ENCODE data around the gene CDH23.

CDH23 gene

DNA sequence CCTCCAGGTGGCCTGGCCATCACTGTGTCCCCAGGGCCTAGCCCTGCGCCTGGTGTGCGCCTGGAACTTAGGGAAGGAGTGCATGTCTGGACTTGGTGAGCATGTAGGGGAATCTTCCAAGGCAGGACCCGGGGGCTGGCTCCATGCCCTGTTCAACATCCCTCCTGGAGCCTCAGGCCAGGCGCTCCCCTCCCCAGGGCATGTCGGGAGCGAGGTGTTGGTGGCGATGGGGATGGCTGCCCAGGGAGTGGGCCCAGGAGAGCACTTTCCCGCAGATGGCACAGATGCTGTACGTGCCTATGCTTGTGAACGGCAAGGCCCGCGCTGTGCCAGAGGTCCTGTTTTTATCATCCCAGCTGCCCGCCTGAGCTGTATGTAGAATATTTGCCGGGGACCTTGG lies 55.0 kb downstream of the CDH23 start:
- Mint-ChIP-seq H3K27ac (peak overlapping the region in 1 of 2 donors; percentile 12), H3K4me3 (no peak overlapping the region), H3K27me3 (peaks cover 10% of the 10 kb centered on the region), H3K9me3 (no peaks in the 10 kb centered on the region), H3K4me1 (no peaks in the 10 kb centered on the region)
- no peak for ATAC-seq
- no peak for DNase-seq

DNA sequence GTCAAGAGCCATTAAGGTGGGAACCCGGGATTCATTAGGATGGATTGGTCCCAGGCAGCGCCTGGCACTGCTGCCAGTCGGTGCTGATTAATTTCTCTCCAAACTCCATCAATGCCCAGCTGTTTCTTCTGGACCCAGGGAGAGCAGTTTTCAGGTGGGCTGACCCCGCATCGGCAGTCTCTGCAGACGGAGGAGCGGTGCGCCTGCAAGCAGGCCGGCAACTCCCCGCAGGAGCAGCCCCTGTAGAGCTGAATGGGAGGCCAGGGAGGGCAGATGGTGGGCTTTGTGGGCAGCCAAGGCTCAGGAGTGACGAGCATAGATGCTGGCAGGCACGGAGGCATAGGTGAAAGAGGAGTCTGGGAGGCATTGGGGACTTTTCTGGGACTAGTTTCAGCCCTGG lies 56.5 kb downstream of the CDH23 start:
- H3K4me1 Mint-ChIP-seq: no peaks in the 10 kb centered on the region
- ATAC-seq (no peak), DNase-seq (no peak)
- H3K27ac Mint-ChIP-seq: no peak overlapping the region
- H3K9me3 Mint-ChIP-seq: no peaks in the 10 kb centered on the region
- H3K27me3 Mint-ChIP-seq: peaks cover 10% of the 10 kb centered on the region
- H3K4me3 Mint-ChIP-seq: no peak overlapping the region

- H3K27ac Mint-ChIP-seq: peak overlapping the region in 1 of 2 donors; percentile 5
- H3K4me3 Mint-ChIP-seq: no peak overlapping the region
- no peak for DNase-seq
- no peaks in the 10 kb centered on the region for H3K9me3 Mint-ChIP-seq
- no peak for ATAC-seq
- H3K27me3 Mint-ChIP-seq: peaks cover 10% of the 10 kb centered on the region
- H3K4me1 Mint-ChIP-seq: no peaks in the 10 kb centered on the region
Measured at GRCh38 chr10:71454347-71454746, 57.6 kb downstream of the CDH23 start.

GRCh38 chr10:71455035-71455434 lies 58.3 kb downstream of the CDH23 start:
- no peak overlapping the region for H3K4me3 Mint-ChIP-seq
- no peaks in the 10 kb centered on the region for H3K4me1 Mint-ChIP-seq
- peaks cover 10% of the 10 kb centered on the region for H3K27me3 Mint-ChIP-seq
- no peak overlapping the region for H3K27ac Mint-ChIP-seq
- DNase-seq (no peak), ATAC-seq (no peak)
- H3K9me3 Mint-ChIP-seq: no peaks in the 10 kb centered on the region

- H3K4me1 Mint-ChIP-seq: no peaks in the 10 kb centered on the region
- peaks cover 10% of the 10 kb centered on the region for H3K27me3 Mint-ChIP-seq
- no peak overlapping the region for H3K27ac Mint-ChIP-seq
- H3K4me3 Mint-ChIP-seq: no peak overlapping the region
- DNase-seq (no peak), ATAC-seq (no peak)
- H3K9me3 Mint-ChIP-seq: no peaks in the 10 kb centered on the region
Measured at GRCh38 chr10:71456631-71457030, 59.9 kb downstream of the CDH23 start.

- Mint-ChIP-seq H3K27ac (no peak overlapping the region), H3K4me1 (no peaks in the 10 kb centered on the region), H3K27me3 (peaks cover 10% of the 10 kb centered on the region), H3K4me3 (no peak overlapping the region), H3K9me3 (no peaks in the 10 kb centered on the region)
- DNase-seq: no peak
- no peak for ATAC-seq
Measured at GRCh38 chr10:71457908-71458307, 61.2 kb downstream of the CDH23 start.

DNA sequence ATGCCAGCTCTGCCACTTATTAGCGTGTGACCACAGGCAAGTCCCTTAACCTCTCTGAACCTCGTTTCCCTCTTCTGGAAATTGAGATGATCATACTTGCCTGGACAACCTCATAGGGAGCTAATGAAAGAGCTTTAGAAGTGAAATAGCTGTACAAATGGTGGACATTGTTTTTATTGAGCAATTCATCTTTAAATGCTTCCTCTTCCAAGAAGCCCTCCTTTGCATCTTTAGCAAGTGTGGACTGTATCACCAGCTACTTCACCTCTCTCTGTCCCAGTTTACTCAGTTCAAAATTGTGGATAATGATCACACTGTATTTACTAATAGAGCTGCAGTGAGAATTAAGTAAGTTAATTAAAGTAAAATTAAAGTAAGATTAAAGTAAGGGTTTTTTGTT lies 61.7 kb downstream of the CDH23 start:
- H3K4me3 Mint-ChIP-seq: no peak overlapping the region
- H3K9me3 Mint-ChIP-seq: no peaks in the 10 kb centered on the region
- peaks cover 10% of the 10 kb centered on the region for H3K27me3 Mint-ChIP-seq
- DNase-seq (no peak), ATAC-seq (no peak)
- H3K4me1 Mint-ChIP-seq: no peaks in the 10 kb centered on the region
- H3K27ac Mint-ChIP-seq: no peak overlapping the region

DNA sequence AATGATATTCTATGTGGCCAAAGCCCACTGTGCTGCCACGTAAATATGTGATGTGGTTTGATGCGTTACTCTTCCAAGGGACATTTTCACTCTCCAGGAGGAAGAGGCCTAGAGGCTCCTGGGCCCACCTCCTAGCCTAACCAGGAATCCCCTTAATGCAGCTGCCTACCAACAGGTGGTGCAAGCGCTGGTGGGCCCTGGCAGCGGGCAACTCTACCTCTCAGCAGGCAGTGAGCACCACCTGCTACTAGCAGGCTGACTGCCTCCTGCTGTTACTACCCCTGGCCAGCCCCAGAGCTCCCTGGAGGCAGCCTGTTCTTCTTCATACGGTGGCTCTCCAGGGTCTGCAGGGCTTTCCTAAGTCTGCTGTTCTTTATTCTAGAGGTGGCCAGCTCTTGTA lies 62.8 kb downstream of the CDH23 start:
- H3K4me1 Mint-ChIP-seq: no peaks in the 10 kb centered on the region
- H3K27ac Mint-ChIP-seq: no peak overlapping the region
- H3K27me3 Mint-ChIP-seq: peaks cover 10% of the 10 kb centered on the region
- ATAC-seq (no peak), DNase-seq (no peak)
- H3K4me3 Mint-ChIP-seq: no peak overlapping the region
- H3K9me3 Mint-ChIP-seq: no peaks in the 10 kb centered on the region

DNA sequence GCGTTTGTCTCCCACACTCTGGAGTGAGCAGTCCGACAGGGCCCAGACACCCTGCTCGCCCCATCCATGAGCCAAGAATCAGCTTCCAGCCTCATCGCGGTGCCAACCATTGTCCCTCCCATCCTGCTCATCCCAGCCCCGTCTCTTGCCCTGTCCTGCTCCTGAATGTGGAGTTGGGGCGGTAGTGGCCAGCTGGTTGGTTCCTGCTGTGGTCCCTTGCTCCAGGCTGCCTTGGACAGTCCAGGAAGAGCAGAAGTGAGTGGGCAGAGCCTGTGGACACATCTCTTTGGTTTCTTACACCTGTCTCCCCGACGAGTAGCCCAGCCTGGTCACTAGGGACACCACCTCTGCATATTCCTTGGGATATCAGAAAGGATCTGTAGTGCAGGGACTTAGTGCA lies 63.9 kb downstream of the CDH23 start:
- H3K27ac Mint-ChIP-seq: no peak overlapping the region
- H3K9me3 Mint-ChIP-seq: no peaks in the 10 kb centered on the region
- ATAC-seq: no peak

GRCh38 chr10:71461457-71461856 lies 64.7 kb downstream of the CDH23 start:
- Mint-ChIP-seq H3K4me1 (no peaks in the 10 kb centered on the region), H3K4me3 (no peak overlapping the region), H3K27ac (no peak overlapping the region), H3K9me3 (no peaks in the 10 kb centered on the region), H3K27me3 (no peaks in the 10 kb centered on the region)
- ATAC-seq (no peak), DNase-seq (no peak)

More for the DNA sequence above, 63.9 kb downstream of the CDH23 start:
- H3K4me1 Mint-ChIP-seq: no peaks in the 10 kb centered on the region
- no peak for DNase-seq
- H3K27me3 Mint-ChIP-seq: peaks cover 8% of the 10 kb centered on the region
- H3K4me3 Mint-ChIP-seq: no peak overlapping the region

DNA sequence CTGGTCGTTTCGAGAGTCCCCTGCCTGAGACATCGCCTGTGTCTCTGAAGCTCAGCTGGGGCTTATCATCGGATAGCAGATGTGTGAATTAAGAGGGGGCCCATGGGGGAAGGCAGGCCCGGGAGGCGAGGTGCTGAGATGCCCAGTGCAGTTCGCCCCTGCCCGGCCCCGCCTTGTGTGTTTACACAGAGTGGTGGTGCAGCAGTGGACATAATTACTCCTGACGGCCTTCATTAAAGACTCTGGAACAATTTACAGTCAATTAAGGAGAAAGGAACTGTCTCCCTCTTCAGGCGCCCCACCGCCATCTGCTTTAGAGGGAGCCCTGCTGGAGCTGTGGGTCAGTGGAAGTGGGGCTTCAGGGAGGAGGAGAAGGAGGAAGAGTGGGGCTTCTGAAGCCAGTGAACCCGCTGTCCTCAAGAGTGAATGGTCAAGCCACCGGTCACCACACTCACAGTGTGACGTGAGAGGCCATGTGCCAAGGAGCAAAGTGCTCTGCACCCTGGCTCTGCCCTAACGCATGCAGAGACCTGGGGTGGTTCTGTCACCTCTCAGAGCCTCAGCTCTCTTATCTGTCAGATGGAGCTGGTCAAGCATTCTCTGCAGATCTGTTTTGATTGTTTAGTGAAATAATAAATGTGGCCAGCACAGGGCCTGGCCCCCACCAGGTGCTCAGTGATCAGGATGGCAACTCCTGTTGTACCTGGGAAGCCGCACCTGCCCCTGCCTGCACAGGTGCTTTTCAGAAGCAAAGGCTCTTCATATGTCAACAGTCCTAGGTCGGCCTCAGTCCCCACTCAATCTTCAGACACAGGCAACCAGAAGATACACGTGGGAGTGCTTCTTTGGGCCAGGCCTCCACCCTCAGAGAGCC lies 65.6 kb downstream of the CDH23 start:
- Mint-ChIP-seq H3K4me3 (no peak overlapping the region), H3K4me1 (no peaks in the 10 kb centered on the region), H3K27me3 (no peaks in the 10 kb centered on the region), H3K9me3 (no peaks in the 10 kb centered on the region), H3K27ac (no peak overlapping the region)
- no peak for DNase-seq
- ATAC-seq: no peak

GRCh38 chr10:71463111-71463510 lies 66.4 kb downstream of the CDH23 start:
- no peaks in the 10 kb centered on the region for H3K9me3 Mint-ChIP-seq
- DNase-seq: no peak
- H3K4me1 Mint-ChIP-seq: no peaks in the 10 kb centered on the region
- no peaks in the 10 kb centered on the region for H3K27me3 Mint-ChIP-seq
- no peak overlapping the region for H3K4me3 Mint-ChIP-seq
- H3K27ac Mint-ChIP-seq: no peak overlapping the region
- no peak for ATAC-seq

- H3K9me3 Mint-ChIP-seq: no peaks in the 10 kb centered on the region
- no peaks in the 10 kb centered on the region for H3K27me3 Mint-ChIP-seq
- ATAC-seq: no peak
- H3K4me3 Mint-ChIP-seq: no peak overlapping the region
- DNase-seq: no peak
- no peak overlapping the region for H3K27ac Mint-ChIP-seq
- H3K4me1 Mint-ChIP-seq: no peaks in the 10 kb centered on the region
Measured at GRCh38 chr10:71465551-71466252, 69.0 kb downstream of the CDH23 start.

GRCh38 chr10:71466330-71466729 lies 69.6 kb downstream of the CDH23 start:
- Mint-ChIP-seq H3K27me3 (no peaks in the 10 kb centered on the region), H3K4me1 (no peaks in the 10 kb centered on the region), H3K27ac (no peak overlapping the region), H3K9me3 (no peaks in the 10 kb centered on the region), H3K4me3 (no peak overlapping the region)
- DNase-seq (no peak), ATAC-seq (no peak)

DNA sequence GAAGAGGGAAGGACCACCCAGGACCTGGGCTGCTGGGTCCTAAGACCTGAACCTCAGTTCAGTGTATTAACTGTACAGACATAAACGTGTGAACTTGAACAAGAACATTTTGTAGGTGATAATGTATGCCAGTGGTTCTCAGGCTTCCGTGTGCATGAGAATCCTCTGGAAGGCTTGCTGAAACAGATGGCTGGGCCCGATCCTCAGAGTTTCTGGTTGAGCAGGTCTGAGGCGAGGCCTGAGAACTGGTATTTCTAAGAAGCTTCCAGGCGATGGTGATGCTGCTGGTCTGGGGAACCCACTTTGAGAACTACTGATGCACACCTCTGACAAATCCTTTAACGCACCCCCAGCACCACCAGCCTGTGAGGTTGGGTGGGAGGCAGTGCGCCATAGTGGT lies 70.4 kb downstream of the CDH23 start:
- DNase-seq: no peak
- ATAC-seq: no peak
- H3K4me1 Mint-ChIP-seq: no peaks in the 10 kb centered on the region
- H3K27ac Mint-ChIP-seq: no peak overlapping the region
- no peaks in the 10 kb centered on the region for H3K27me3 Mint-ChIP-seq
- no peaks in the 10 kb centered on the region for H3K9me3 Mint-ChIP-seq
- H3K4me3 Mint-ChIP-seq: no peak overlapping the region

DNA sequence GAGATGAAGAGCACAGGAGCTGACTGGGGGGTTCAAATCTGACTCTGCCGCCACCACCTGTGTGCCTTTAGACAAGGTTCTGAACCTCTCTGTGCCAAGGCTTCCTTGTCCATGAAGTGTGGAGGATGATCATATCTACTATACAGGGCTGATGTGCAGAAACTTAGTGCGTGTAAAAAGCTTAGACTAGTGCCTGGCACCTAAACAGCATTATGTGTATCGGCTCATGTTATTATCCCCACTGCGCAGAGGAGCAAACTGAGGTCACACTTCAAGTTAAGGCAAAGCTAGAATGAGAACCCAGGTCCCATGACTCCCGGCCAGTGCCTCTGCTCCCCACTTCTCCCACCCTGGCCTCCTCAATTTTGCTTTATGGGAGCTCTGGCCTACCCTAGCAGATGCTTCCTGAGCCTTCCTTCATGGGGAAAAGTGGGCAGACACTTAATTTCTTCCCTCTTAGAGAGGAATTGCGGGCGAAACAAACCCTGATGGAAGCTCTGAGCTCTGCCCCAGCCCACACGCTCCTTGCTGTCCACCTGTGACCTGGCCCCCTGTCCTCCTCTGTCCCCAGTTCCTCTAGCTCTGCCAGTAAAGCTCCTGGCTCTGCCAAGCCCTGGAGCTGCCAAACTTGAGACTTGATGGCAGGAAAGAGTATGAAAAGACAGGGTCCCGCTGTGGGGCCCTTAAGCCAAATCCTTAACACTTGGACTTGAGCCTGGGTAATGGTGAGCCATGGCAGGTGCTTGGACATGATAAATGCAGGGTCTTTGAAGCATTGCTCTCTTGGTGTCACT lies 71.0 kb downstream of the CDH23 start:
- Mint-ChIP-seq H3K27me3 (no peaks in the 10 kb centered on the region), H3K4me1 (no peaks in the 10 kb centered on the region), H3K4me3 (no peak overlapping the region), H3K9me3 (no peaks in the 10 kb centered on the region), H3K27ac (no peak overlapping the region)
- ATAC-seq: no peak
- DNase-seq: no peak

All from stimulated activated naive CD8-positive, alpha-beta T cell treated with anti-CD3 and anti-CD28 coated beads, Interleukin-15, amount 100 ng/mL, for 72 hours (primary cell).